ENCODE data around the gene SLCO3A1. TPM values are rescaled to one million over a fixed set of nuclear protein-coding genes. Genes with fewer than 3 reads are reported as not detected.

The SLCO3A1 gene
- total and polyA plus RNA-seq, 4 donors = 1.6 to 3.6 (median 2.4) TPM

- DNase-seq (ENCODE audit: low spot score) = no peak
- no peak overlapping the region for H3K9ac ChIP-seq (ENCODE audit: low read depth in 1 of 2, low read length in 2 of 2)
- H3K27me3 ChIP-seq (ENCODE audit: control insufficient read depth in 4 of 4, insufficient read depth in 4 of 4, low read length in 3 of 4) = no peaks in the 10 kb centered on the region
- WGBS = 86% methylated on average over 13 of the region's 13 CpGs
- no peaks in the 10 kb centered on the region for H3K4me1 ChIP-seq (ENCODE audit: control insufficient read depth in 4 of 4, insufficient read depth in 4 of 4, low read length in 3 of 4)
- no peak overlapping the region for H3K4me3 ChIP-seq (ENCODE audit: low read depth in 1 of 3, low read length in 3 of 3)
- TF ChIP-seq ATF3 (IDR thresholded peaks at IDR 0.05) = no peak
- TF ChIP-seq HNF4G (IDR thresholded peaks at IDR 0.05) = no peak
- TF ChIP-seq, protein P1, sequence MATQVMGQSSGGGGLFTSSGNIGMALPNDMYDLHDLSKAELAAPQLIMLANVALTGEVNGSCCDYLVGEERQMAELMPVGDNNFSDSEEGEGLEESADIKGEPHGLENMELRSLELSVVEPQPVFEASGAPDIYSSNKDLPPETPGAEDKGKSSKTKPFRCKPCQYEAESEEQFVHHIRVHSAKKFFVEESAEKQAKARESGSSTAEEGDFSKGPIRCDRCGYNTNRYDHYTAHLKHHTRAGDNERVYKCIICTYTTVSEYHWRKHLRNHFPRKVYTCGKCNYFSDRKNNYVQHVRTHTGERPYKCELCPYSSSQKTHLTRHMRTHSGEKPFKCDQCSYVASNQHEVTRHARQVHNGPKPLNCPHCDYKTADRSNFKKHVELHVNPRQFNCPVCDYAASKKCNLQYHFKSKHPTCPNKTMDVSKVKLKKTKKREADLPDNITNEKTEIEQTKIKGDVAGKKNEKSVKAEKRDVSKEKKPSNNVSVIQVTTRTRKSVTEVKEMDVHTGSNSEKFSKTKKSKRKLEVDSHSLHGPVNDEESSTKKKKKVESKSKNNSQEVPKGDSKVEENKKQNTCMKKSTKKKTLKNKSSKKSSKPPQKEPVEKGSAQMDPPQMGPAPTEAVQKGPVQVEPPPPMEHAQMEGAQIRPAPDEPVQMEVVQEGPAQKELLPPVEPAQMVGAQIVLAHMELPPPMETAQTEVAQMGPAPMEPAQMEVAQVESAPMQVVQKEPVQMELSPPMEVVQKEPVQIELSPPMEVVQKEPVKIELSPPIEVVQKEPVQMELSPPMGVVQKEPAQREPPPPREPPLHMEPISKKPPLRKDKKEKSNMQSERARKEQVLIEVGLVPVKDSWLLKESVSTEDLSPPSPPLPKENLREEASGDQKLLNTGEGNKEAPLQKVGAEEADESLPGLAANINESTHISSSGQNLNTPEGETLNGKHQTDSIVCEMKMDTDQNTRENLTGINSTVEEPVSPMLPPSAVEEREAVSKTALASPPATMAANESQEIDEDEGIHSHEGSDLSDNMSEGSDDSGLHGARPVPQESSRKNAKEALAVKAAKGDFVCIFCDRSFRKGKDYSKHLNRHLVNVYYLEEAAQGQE (IDR thresholded peaks at IDR 0.05) = no peak
- TF ChIP-seq EGR1 (IDR thresholded peaks at IDR 0.05; ENCODE audit: low read depth in 2 of 2) = no peak
- no peak for TF ChIP-seq YY1 (IDR thresholded peaks at IDR 0.05)
- TF ChIP-seq HNF4A (conservative IDR thresholded peaks at IDR 0.05) = no peak
- no peak for TF ChIP-seq JUND (IDR thresholded peaks at IDR 0.05)
- TF ChIP-seq MAX (IDR thresholded peaks at IDR 0.05) = no peak
- no peak for TF ChIP-seq FOXA2 (IDR thresholded peaks at IDR 0.05)
- no peak for TF ChIP-seq GABPA (IDR thresholded peaks at IDR 0.05 in 1 of 2, conservative IDR thresholded peaks at IDR 0.05 in 1 of 2)
- TF ChIP-seq RXRA (IDR thresholded peaks at IDR 0.05) = no peak
- TF ChIP-seq NR2F2 (IDR thresholded peaks at IDR 0.05) = no peak
- peaks cover 0 to under 1% (median 0%) of the 10 kb centered on the region in 4 donors for H3K36me3 ChIP-seq (ENCODE audit: control insufficient read depth in 4 of 4, insufficient read depth in 3 of 4, low read depth in 1 of 4, low read length in 3 of 4)
- no peak overlapping the region for H3K27ac ChIP-seq (ENCODE audit: low read depth in 1 of 2, low read length in 2 of 2)
- H3K9me3 ChIP-seq (ENCODE audit: control insufficient read depth in 4 of 4, low read length in 3 of 4) = no peaks in the 10 kb centered on the region
Observed at GRCh38 chr15:92142242-92143232, 289.0 kb downstream of the SLCO3A1 start.

DNA sequence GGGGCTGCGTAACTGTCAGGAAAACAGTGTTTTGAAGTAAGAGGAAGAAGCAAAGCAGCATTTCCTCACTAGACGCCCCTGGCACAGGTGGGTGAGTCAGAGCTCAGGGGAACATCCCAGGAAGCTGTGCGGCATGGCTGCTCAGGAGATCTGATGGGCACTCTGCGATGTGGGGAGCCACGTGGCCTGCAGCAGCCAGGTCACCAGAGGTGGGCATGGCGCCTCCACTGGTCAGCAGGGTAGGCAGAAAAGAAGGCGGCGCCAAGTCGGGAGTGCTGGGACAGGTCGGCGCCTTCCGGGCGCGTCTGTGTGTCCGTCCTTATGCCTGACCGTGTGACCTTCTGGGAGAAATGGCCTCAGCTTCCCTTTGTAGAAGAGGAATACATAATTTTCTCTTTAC is 290.3 kb downstream of the SLCO3A1 start:
- Histone ChIP-seq H3K36me3 (ENCODE audit: control insufficient read depth in 4 of 4, insufficient read depth in 3 of 4, low read depth in 1 of 4, low read length in 3 of 4) (peaks cover 0 to 3% (median 0%) of the 10 kb centered on the region in 4 donors), H3K9me3 (ENCODE audit: control insufficient read depth in 4 of 4, low read length in 3 of 4) (no peaks in the 10 kb centered on the region), H3K27me3 (ENCODE audit: control insufficient read depth in 4 of 4, insufficient read depth in 4 of 4, low read length in 3 of 4) (no peaks in the 10 kb centered on the region), H3K4me1 (ENCODE audit: control insufficient read depth in 4 of 4, insufficient read depth in 4 of 4, low read length in 3 of 4) (no peaks in the 10 kb centered on the region), H3K4me3 (ENCODE audit: low read depth in 1 of 3, low read length in 3 of 3) (no peak overlapping the region), H3K9ac (ENCODE audit: low read depth in 1 of 2, low read length in 2 of 2) (no peak overlapping the region), H3K27ac (ENCODE audit: low read depth in 1 of 2, low read length in 2 of 2) (no peak overlapping the region)
- TF ChIP-seq, protein P2, sequence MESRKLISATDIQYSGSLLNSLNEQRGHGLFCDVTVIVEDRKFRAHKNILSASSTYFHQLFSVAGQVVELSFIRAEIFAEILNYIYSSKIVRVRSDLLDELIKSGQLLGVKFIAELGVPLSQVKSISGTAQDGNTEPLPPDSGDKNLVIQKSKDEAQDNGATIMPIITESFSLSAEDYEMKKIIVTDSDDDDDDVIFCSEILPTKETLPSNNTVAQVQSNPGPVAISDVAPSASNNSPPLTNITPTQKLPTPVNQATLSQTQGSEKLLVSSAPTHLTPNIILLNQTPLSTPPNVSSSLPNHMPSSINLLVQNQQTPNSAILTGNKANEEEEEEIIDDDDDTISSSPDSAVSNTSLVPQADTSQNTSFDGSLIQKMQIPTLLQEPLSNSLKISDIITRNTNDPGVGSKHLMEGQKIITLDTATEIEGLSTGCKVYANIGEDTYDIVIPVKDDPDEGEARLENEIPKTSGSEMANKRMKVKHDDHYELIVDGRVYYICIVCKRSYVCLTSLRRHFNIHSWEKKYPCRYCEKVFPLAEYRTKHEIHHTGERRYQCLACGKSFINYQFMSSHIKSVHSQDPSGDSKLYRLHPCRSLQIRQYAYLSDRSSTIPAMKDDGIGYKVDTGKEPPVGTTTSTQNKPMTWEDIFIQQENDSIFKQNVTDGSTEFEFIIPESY (IDR thresholded peaks at IDR 0.05) = no peak
- TF ChIP-seq MAX (IDR thresholded peaks at IDR 0.05) (no peak), FOXA2 (IDR thresholded peaks at IDR 0.05) (no peak), HNF4A (conservative IDR thresholded peaks at IDR 0.05) (no peak), EGR1 (IDR thresholded peaks at IDR 0.05; ENCODE audit: low read depth in 2 of 2) (no peak), SP1 (IDR thresholded peaks at IDR 0.05) (no peak), NR2F2 (IDR thresholded peaks at IDR 0.05) (no peak), GABPA (IDR thresholded peaks at IDR 0.05 in 1 of 2, conservative IDR thresholded peaks at IDR 0.05 in 1 of 2) (no peak), RAD21 (IDR thresholded peaks at IDR 0.05) (no peak), YY1 (IDR thresholded peaks at IDR 0.05) (no peak), JUND (IDR thresholded peaks at IDR 0.05) (no peak), FOXA1 (IDR thresholded peaks at IDR 0.05) (no peak), HNF4G (IDR thresholded peaks at IDR 0.05) (no peak), TAF1 (conservative IDR thresholded peaks at IDR 0.05) (no peak), RXRA (IDR thresholded peaks at IDR 0.05) (no peak)
- TF ChIP-seq, protein P1 (IDR thresholded peaks at IDR 0.05) = no peak
- DNase-seq (ENCODE audit: low spot score) = no peak
- WGBS = 97% methylated on average over 16 of the region's 16 CpGs
